GM08714 (cell line): ENCODE results near the gene TBCEL.

Source experiments
- H3K4me3 ChIP-seq: fragments of 200-500 bp; sonication (Bioruptor generic); 2 replicates; pipeline ENCODE4 v1.5.1; 2014; ENCODE audit warnings: mild to moderate bottlenecking, low read length, inconsistent platforms
- ZNF274 ChIP-seq: IDR thresholded peaks from 2 replicates; pipeline ENCODE4 v1.6.1; 2012; ENCODE audit warnings: mild to moderate bottlenecking, low read depth, low read length

TBCEL gene

GRCh38 chr11:121066623-121067022 lies 42.7 kb downstream of the TBCEL start:
- H3K4me3 ChIP-seq = no peak overlapping the region
- no peak for TF ChIP-seq ZNF274

- TF ChIP-seq ZNF274 = no peak
- H3K4me3 ChIP-seq = no peak overlapping the region
Observed at GRCh38 chr11:121067026-121067425, 43.1 kb downstream of the TBCEL start.

- H3K4me3 ChIP-seq = no peak overlapping the region
- no peak for TF ChIP-seq ZNF274
Observed at GRCh38 chr11:121067453-121067852, 43.6 kb downstream of the TBCEL start.

- no peak for TF ChIP-seq ZNF274
- H3K4me3 ChIP-seq = no peak overlapping the region
Observed at GRCh38 chr11:121067962-121068647, 44.2 kb downstream of the TBCEL start.

GRCh38 chr11:121068787-121069186 lies 44.9 kb downstream of the TBCEL start:
- H3K4me3 ChIP-seq = no peak overlapping the region
- no peak for TF ChIP-seq ZNF274

- TF ChIP-seq ZNF274 = no peak
- H3K4me3 ChIP-seq = no peak overlapping the region
Observed at GRCh38 chr11:121070951-121071845, 47.3 kb downstream of the TBCEL start.

GRCh38 chr11:121071846-121072450 lies 48.0 kb downstream of the TBCEL start:
- no peak for TF ChIP-seq ZNF274
- no peak overlapping the region for H3K4me3 ChIP-seq

GRCh38 chr11:121081321-121081720 lies 57.4 kb downstream of the TBCEL start:
- no peak for TF ChIP-seq ZNF274
- no peak overlapping the region for H3K4me3 ChIP-seq

- no peak for TF ChIP-seq ZNF274
- no peak overlapping the region for H3K4me3 ChIP-seq
Observed at GRCh38 chr11:121082219-121082618, 58.3 kb downstream of the TBCEL start.

- TF ChIP-seq ZNF274 = no peak
- no peak overlapping the region for H3K4me3 ChIP-seq
Observed at GRCh38 chr11:121082670-121083069, 58.8 kb downstream of the TBCEL start.

- H3K4me3 ChIP-seq = no peak overlapping the region
- no peak for TF ChIP-seq ZNF274
Observed at GRCh38 chr11:121086866-121087265, 63.0 kb downstream of the TBCEL start.

GRCh38 chr11:121089566-121089965 lies 65.7 kb downstream of the TBCEL start:
- H3K4me3 ChIP-seq = no peak overlapping the region
- TF ChIP-seq ZNF274 = no peak

GRCh38 chr11:121090145-121090721 lies 66.3 kb downstream of the TBCEL start:
- no peak for TF ChIP-seq ZNF274
- no peak overlapping the region for H3K4me3 ChIP-seq

- TF ChIP-seq ZNF274 = no peak
- no peak overlapping the region for H3K4me3 ChIP-seq
Observed at GRCh38 chr11:121091492-121092152, 67.7 kb downstream of the TBCEL start.
